ENCODE measurements around the gene CSRNP3.

CSRNP3 gene

DNA sequence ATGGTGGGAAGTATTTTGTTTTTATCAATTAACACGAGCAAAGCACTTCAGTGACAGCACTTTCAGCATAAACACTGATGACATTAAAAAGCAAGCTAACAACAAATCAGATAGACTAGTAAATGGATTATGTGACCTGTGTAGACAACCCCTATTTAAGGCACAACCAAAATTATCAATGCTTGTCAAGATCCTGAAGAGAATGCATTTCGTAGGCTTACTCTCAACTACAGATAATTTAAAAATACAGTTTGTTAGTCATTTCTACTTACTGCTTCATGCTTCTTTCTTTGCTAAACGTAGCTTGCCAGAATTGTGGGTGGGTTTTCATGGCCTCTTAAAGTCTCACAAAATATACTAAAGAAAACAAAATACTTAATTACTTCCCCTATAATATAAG is 3.4 kb downstream of the CSRNP3 start:
- DNase-seq, result no peak

- no peak for DNase-seq
These were observed 5.2 kb downstream of the CSRNP3 start for GRCh38 chr2:165474619-165475276.

GRCh38 chr2:165475277-165476004 is 5.9 kb downstream of the CSRNP3 start:
- no peak for DNase-seq

DNA sequence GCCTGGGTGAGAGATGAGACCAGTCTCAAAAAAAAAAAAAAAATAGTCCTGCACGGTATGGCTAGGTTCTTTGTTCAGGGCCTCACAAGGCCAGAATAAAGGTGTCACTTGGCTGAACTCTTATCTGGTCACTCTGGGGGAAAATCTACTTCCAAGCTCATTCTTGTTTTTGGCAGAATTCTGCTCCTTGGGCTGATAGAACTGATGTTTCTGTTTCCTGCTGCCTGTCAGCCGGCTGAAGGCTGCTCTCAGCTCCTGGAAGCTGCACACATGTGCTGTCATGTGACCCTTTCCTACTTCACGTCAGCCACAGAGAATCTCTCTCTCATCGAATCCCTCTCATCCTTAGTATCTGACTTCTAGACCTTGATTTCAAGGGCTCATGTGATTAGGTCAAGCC is 10.4 kb downstream of the CSRNP3 start:
- no peak for DNase-seq

- no peak for DNase-seq
These were observed 25.1 kb downstream of the CSRNP3 start for GRCh38 chr2:165494573-165494972.

- DNase-seq, result no peak
These were observed 28.3 kb downstream of the CSRNP3 start for GRCh38 chr2:165497659-165498317.

- DNase-seq, result no peak
These were observed 29.6 kb downstream of the CSRNP3 start for GRCh38 chr2:165499131-165499530.

- DNase-seq, result no peak
These were observed 30.5 kb downstream of the CSRNP3 start for GRCh38 chr2:165500001-165500400.

DNA sequence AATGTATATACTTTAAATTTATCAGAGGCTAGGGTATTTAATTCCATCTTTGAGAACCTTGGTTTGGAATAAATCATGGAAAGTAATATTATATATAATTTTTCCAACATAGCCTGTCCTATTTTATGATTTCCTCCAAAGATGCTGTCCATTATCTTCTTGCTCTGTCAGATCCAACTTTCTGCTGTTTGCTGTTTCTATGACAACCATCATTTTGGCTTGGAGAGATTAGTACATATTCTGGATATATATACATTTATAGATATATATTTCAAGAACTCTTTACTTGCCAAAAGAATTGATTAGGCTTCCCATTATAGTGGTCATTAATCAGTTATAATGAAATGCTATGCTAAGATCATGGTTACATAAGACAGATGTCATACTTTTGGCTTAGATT is 31.3 kb downstream of the CSRNP3 start:
- DNase-seq, result no peak

- no peak for DNase-seq
These were observed 36.0 kb downstream of the CSRNP3 start for GRCh38 chr2:165505514-165505913.

- no peak for DNase-seq
These were observed 39.4 kb downstream of the CSRNP3 start for GRCh38 chr2:165508927-165509326.

DNA sequence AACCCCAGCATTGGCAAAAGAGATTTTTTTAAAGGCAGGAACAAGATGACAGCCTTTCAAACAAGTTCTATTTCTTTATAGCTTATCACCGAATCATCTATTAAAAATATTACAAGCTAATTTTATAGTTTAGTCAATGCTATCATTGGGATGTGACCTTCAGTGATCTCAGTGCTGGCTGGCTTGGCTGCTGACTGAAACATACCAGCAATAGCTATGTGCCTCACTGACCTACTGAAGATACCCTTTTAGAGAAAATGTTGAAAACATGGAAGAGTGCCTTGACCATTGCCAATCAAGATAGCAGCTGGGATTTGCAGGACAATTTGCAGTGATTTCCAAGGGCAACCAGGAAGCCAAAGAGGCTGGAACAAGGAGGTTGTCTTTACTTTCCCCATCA is 44.0 kb downstream of the CSRNP3 start:
- no peak for DNase-seq

DNA sequence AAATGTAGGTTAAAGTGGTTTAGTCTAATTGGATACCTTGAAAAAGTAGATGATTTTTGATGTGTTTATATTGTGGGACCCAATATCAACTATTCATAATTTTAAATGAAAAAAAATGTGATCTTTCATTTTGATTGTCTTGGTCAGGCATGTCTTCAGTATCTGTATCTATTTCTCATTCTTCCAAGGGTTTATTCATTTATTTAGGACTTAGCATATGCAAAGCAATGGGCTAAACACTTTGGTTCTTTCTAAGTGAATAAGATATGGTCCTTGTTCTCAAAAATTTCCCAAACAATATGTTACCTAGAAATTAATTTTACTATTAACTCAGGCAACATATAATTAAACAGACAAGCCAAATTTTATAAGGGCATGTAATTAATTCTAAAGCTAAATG is 49.1 kb downstream of the CSRNP3 start:
- no peak for DNase-seq

DNA sequence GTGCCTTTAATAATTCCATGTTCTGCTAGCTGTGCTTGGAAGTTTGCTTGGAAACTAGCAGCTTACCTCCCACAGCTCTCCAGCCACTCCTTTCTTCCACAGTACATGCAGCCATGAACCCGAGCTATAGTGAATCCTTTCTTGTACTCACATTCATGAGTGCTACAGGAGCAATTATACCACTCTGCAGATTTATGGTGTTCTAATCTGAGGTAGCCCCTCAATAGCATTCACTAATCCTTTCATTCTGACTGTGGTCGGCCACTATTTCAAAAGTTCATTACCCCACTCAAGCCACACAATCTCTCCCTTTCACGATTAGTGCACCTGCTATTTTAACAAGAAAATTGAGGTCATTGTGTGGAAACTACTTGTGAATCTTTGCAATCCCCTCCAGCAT is 53.2 kb downstream of the CSRNP3 start:
- no peak for DNase-seq

GRCh38 chr2:165524720-165525119 is 55.2 kb downstream of the CSRNP3 start:
- DNase-seq, result no peak

GRCh38 chr2:165528691-165529090 is 59.2 kb downstream of the CSRNP3 start:
- no peak for DNase-seq

- no peak for DNase-seq
These were observed 59.6 kb downstream of the CSRNP3 start for GRCh38 chr2:165529130-165529529.

GRCh38 chr2:165533331-165533730 is 63.8 kb downstream of the CSRNP3 start:
- DNase-seq, result no peak

DNA sequence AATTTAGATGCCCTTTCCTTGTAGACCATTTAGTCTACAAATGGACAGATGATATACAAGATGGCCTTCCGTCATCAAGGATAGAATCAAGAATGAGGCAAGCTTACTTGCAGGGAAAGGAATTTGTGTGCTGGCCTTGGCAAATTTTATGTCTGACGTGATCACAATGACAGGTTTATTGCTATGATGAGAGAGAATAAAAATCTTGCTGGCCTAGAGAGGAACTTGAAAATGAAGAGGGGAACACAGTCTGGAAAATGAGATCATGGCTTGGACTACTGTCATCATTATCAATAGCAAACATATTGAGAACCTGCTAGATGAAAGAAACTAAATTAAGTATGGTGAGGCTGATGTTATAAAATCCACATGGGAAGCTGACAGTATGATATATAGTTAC is 66.0 kb downstream of the CSRNP3 start:
- no peak for DNase-seq

GRCh38 chr2:165536851-165537499 is 67.5 kb downstream of the CSRNP3 start:
- DNase-seq, result no peak

DNA sequence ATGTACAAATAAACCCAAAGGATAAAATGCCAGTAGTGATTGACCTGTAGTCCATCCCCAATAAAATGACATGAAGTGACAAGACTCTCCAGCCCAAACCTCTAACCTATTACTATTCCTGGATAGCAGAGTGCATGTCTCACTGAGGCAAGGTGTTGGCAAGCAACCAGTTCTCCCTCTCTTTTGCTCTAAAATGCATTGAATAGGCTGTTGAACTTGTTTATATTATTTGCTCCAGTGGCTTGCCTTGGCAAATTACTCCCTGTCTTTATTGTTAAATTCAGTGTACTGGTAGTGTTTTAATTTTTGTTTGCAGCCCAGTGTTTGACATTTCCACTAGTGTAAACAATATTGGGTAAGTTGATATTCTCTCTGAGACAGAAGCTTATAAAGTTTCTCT is 70.5 kb downstream of the CSRNP3 start:
- DNase-seq, result no peak

- no peak for DNase-seq
These were observed 75.4 kb downstream of the CSRNP3 start for GRCh38 chr2:165544897-165545296.

DNA sequence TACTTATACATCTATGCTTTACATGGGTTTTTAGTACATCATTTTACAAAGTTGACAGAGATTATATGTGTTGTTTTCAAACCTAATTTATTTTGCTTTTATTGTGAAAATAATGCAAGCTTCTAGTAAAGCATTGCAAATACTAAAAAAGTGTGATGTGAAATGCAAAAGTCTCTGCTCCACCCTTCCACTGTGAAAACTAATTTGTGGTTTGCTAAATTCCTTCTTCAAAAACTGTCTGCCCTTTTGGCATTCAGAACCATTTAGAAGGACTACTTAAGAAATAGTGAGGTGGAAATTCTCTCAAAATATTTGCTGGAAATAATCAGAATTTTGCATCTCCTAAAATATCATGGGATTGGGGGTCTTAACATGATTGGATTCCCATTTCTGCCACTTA is 78.4 kb downstream of the CSRNP3 start:
- no peak for DNase-seq

DNA sequence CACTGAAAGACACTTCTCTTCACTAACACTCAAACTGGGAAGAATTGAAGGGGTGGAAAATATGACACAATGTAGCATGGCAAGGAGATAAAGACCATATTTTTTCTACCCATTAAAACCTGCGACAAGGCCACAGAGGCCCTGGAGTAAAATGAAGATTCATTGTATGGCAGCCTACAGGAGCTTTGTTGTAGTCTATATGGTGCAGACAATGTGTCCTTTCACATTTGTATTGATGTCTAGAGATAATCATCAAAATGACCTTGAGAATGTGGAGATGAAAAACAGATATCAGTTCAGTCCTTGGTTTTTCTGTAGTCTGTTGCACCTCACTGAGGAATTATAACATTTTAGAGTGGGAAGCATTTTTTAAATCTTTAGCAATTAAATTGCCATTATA is 80.1 kb downstream of the CSRNP3 start:
- DNase-seq, result no peak
